CD4-positive, alpha-beta T cell treated with Interferon gamma for 1 hour (primary cell): ENCODE measurements around the gene BBS7.

Source experiments
- DNase-seq: peaks from one replicate; pipeline ENCODE4 v3.0.0-alpha.2; 2020

The BBS7 gene, protein sequence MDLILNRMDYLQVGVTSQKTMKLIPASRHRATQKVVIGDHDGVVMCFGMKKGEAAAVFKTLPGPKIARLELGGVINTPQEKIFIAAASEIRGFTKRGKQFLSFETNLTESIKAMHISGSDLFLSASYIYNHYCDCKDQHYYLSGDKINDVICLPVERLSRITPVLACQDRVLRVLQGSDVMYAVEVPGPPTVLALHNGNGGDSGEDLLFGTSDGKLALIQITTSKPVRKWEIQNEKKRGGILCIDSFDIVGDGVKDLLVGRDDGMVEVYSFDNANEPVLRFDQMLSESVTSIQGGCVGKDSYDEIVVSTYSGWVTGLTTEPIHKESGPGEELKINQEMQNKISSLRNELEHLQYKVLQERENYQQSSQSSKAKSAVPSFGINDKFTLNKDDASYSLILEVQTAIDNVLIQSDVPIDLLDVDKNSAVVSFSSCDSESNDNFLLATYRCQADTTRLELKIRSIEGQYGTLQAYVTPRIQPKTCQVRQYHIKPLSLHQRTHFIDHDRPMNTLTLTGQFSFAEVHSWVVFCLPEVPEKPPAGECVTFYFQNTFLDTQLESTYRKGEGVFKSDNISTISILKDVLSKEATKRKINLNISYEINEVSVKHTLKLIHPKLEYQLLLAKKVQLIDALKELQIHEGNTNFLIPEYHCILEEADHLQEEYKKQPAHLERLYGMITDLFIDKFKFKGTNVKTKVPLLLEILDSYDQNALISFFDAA

DNA sequence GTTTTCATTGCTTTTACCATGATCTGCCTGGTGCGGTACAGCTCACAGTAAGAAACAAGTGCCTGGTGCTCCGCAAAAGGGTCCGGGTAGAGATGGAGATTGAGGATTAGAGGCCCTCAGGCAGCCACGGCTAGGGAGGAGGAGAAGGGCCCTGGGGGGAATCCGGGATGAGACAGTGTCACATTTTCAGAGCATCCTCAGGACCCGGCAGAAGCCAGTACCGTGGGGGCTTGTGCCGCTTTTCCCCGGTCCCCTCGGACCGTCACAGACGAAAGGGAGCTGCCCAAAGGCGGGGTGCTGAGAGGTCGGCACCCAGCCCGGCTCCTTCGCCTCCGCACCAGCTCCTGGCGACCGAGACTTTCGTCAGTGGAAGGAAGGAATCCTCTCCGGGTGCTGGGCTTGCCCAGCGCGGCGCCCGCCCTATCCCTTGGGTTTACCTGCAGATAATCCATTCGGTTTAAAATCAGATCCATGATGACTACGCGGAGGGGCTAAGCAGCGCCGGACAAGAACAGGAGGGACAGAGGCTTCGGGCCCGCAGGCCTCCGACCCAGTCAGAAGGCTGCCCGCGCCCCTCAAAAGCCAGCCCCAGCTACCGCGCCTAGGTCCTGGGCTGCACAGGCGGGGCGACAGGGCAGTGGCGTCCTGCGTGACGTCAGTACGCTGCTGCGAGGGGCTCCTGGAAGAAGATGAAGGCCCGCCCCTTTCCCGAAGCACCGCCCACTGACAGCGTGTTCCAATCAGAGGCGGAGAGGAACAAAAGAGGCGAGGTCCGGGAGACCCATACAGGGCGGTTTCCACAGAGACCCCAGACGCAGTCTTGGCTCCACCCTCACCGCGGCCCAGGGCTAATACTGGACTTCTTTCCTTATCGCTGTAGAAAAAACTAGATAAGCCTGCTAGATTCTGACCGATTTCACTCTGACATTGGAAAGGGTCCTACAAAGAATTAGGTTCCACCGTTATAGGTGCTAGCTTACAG, at the start of gene BBS7:
Gene BBS7, minus strand, starts transcription at position 634 of the 982 bp plus-strand sequence. Its CDS starts 161 bp downstream, at position 473.
- DNase-seq: peak; percentile 96

DNA sequence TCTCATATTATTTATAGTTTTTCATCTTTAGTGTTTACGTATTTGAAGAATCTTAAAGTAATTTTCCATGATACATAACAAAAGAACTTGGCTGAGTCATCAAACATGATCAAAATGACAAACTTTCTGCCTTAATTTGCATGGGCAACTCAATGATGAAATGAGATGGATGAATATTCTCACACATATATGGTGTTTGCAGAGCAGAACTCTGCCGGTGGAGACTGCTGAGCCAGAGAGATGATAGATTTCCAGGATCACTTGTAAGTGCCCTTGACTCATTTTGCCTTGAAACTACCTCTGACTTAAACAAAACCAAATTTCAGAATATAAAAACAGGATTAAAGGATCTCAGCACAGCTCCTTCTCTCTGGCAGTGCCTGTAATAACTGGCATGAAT, 43.4 kb upstream of the BBS7 start:
- DNase-seq: no peak

DNA sequence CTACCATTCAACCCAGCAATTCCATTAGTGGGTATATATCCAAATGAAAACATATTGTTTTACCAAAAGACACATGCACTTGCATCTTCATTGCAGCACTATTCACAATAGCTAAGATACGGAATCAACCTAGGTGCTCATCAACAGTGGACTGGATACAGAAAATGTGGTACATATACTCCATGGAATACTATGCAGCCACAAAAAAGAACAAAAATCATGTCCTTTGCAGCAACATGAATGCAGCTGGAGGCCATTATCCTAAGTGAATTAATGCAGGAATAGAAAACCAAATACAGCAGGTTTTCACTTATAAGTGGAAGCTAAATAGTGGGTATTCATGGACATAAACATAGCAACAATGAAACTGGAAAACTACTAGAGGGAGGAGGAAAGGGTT, 38.1 kb upstream of the BBS7 start:
- no peak for DNase-seq

DNA sequence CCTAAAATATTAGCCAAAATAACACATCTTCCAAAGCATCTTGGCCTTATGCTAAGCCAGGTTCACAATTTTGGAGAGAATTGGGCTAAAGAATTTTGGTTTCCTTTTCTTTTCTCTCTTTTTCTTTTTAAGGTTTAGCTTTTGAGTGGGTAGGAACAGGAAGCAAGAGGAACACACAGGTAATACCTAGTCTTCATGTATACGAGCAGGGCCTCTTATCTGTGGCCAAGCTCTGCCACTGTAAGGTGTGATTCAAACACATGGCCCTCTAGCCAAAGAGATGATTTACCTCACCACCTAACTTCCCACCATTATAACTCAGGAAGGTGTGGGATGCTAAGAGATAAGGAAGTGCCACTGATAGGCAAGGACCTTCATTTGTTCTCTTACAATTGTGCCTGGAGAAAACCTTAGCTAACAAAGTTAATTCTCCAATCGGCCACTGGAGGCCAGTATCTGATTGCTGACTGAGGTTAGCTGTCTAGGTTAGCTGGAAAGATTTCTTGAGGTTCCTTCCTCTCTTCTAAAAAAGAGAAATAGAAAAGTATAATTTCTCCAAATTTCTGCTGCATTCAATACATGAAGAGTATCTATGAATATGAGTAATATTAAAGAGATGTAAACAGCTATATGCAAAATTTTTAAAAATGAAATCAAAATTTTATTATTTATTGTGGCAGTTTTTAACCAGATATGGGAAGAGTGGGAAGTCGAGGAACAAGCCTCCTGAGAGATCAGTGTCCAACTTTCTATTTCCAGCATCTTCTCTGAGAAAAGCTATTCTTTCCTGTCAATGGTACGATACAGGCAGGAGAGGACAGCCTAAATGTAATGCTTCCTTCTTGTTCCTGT, 30.1 kb upstream of the BBS7 start:
- peak; percentile 13 for DNase-seq

DNA sequence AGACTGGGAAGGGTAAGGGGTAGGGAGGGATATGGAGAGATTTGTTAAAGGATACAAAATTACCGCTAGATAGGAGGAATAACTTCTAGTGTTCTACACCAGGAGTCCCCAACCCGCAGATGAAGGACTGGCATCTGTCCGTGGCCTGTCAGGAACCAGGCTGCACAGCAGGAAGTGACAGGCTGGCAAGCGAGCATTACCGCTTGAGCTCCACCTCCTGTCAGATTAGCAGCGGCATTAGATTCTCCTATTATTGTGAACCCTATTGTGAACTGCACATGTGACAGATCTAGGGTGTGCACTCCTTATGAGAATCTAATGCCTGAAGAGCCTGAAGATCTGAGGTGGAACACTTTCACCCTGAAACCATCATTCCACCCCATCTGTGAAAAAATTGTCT, 27.9 kb upstream of the BBS7 start:
- no peak for DNase-seq

DNA sequence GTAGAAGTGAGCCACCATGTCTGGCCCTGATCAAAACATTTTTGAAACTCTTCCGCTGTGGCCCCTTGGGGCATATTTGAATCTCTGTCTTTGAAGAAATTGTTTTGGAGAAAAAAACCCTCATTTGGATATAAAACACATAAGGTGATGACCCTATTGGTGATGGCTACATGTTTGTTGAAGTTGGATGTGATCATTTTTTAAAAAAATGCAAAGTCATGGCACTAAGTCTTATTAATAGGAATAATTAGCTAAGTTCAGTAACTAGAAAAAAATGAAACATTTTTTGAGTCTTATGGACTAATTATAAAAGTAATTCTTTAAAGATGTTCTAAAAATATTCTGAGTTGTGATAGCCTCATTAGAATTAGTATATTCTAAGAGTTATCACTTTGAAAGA, 17.9 kb upstream of the BBS7 start:
- DNase-seq: no peak

DNA sequence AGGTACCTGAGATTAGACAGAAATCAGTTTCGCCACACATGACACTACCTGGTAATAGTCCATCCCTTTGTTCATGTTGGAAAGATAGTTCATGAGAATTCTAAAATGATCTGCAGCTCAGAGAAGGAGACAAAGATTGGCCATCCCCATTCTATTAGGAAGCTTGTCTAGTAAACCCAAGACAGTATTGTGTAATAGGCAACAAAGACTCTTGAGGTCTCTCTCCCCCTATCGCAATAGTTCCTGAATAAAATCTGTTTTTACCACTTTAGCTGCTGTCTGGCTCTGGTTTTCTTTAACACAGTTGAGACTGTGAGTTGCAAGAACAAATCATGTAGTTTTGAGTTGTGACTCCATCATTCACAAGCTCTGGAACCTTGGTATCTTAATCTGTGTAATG, 14.8 kb upstream of the BBS7 start:
- DNase-seq: no peak

DNA sequence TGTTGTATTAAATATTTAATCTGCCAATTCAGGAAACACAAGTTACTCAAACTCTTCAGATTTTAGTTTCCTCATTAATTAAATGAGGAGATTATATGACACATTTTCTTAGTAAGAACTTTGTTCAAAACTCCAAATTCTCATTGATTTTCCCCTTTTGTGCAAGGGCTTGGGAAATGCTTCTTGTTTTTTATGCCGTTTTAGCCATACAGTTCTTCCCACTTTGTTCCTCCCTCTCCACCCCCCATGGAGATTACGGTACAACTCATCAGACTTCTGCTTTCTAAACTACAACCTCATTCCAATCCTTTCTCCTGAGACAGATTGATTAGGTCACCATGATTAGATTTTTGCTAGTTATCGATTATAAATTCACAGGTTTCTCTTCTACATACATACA, 10.9 kb upstream of the BBS7 start:
- DNase-seq: no peak

DNA sequence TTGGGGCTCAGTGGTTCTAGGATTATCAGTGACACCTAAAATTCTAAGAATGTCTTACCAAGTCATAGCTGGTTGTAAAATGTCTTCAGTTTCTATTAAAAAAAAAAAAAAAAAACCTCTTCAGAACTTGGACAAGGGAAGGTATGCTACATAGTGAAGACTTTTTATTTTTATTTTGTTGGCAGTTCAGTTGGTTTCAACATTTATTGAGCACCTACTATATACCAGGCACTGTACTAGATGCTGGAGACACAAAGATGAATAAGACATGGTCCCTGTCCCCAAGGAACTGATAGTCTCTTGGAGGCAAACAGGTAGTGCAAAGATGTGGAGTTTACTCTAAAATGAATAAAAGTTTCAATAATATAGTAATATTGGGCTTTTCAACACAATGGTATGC, 8.9 kb upstream of the BBS7 start:
- DNase-seq: no peak

DNA sequence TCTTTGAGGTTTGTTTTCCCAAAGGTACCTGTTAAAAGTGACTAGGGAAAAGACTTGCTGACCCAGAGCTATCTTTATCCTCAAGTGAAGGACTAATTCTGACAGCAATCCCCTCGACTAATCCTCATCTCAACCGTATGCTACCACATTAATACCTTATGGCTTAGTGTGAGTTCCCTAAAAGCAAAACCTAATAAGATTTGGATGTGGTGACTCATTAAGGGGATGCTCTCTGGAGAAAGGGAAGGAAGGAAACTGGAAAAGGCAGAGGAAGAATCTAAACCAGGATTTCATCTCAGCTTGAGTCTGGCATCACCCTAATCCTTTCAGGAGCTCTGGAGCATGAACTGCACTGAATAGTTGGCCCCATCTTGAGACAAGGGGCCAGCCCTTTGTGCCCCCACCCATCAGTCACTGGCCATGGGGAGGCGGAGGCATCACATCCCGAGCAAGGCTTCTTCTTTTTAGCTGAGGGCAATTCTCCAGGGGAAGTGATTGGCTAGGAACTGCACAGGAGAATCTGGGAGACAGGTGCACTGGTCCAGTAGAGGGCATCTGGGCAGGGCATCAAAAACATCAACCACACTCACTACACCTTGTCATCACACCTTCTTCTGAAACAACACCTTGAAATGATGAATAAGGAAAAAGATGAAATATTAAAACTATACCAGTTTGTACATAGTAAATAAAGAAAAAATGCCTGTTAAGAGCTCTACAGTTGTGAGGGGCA, 6.9 kb upstream of the BBS7 start:
- no peak for DNase-seq

DNA sequence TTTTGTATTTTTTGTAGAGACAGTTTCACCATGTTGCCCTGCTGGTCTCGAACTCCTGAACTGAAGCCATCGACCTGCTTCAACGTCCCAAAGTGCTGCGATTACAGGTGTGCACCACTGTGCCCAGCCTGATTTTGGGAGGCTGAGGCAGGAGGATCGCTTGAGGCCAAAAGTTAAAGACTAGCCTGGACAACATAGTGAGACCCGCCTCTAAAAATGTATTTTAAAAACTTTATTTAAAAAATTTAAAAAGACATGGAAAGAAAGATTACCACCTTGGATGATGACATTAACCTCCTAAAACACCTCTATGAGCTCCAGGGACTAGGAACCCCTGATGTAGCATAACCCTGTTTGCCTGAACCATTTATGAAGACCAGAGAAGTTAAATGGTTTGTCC, 5.8 kb upstream of the BBS7 start:
- no peak for DNase-seq

DNA sequence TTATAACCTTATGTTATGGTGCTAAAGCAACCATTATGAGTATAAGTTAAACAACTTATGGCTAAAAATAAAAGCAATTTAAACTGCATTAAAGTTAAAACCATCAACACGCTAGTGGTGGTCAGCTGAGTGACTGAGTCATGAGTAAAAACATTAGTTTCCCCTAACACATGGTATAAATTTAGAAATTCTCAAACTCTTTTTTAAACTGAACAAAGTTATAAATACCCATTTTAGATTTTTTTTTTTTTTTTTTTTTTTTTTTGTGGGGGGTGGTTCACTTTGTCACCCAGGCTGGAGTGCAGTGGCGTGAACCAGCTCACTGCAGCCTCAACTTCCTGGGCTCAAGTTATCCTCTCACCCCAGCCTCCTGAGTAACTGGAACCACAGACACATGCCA, 5.4 kb upstream of the BBS7 start:
- DNase-seq: no peak

DNA sequence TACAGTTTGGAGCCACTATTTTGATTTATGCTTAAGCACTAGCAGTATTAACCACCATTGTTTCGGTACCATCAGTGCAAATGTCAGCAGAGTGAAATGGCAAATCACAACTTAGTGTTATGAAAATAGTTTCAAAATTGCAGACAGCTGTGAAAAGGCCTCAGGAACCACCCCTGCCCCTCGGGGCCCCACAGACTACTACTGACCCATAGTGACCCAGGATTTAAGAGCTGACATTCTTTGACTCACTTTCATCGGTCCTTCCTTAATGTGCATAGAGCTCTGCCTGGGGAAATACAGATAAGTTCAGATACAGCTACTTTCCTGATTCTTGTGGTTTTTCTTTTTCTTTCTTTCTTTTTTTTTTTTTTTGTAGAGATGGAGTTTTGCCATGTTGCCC, 3.3 kb upstream of the BBS7 start:
- DNase-seq: no peak

DNA sequence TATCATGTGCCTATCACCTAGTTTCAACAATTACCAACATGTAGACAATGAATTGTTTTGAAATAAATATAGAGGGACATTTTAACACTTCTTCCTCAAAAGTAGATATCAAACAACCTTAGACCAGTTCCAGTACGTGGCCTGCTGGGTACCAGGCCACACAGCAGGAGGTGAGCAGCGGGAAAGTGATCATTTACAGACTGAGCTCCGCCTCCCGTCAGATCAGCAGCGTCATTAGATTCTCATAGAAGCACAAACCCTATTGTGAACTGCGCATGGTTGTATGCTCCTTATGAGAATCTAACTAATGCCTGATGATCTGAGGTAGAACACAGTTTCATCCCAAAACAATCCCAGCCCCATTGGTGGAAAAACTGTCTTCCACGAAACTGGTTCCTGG, 6.5 kb downstream of the BBS7 start:
- DNase-seq: no peak

DNA sequence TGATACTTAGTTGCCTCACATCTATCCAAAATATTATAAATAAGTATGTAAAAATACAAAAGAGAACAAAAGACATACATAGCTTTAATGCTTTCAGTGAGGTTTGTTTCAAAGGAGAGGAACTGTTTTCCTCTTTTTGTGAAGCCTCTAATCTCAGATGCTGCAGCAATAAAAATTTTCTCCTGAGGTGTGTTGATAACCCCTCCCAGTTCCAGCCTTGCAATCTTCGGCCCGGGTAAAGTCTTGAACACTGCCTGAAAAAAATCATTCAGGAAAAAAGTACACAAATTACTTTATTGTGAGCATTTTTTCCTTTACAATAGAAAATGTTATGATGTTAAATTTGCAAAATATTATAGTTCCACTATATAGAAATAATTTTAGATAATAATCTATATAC, 8.8 kb downstream of the BBS7 start:
- DNase-seq: no peak

DNA sequence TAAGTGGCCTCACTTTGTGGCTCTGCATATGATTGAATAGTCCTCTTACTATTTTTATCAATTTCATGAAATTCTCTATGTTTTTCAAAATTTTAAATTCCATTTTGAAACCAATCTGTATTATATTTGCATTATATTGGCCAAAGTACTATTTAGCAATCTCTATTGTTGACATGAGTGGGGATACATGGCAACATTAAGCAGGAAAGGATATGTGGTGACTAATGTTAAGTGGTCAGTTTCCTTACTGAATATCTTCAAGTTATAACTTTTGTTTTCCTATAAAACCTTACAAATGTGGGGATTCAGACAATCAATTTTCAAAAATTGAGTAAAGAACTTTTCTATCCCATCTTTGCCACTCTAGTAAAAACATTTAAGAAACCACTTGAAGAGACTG, 10.2 kb downstream of the BBS7 start:
- DNase-seq: no peak

DNA sequence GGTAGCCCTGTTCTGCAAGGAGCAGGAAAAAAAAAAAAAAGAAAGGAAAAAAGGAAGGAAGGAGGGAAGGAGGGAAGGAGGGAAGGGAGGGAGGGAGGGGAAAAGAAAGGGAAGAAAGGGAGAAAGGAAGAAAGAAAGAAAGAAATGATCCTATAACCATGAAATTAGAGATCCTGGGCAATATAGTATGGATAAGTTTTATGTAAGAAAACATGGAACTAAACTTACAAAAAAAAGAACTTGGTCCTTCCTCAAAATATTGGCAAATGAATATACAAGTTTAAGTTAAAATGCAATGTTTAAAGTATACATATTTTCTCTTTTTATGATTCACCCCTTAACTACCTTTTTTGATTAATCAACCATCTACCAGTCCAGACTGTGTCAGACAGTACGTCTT, 18.9 kb downstream of the BBS7 start:
- DNase-seq: no peak

DNA sequence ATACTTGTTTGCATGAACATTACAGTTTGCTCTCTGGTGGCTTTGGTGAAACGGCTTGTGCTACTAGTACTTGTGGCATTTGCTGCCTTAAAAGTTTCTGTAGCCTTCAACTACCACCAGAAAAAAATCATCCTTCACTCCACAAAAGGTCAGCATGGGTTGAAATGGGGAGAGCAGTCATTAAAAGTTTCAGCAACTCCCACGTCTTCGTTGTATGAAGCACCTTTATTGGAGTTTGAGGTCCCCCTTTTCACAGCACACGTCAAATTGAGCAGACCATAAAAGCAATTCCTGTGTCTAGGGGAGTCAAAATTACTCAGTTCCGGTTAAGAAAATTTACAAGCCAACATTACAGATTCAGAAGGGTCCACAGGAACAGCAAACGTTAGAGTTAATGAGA, 23.6 kb downstream of the BBS7 start:
- DNase-seq: no peak

DNA sequence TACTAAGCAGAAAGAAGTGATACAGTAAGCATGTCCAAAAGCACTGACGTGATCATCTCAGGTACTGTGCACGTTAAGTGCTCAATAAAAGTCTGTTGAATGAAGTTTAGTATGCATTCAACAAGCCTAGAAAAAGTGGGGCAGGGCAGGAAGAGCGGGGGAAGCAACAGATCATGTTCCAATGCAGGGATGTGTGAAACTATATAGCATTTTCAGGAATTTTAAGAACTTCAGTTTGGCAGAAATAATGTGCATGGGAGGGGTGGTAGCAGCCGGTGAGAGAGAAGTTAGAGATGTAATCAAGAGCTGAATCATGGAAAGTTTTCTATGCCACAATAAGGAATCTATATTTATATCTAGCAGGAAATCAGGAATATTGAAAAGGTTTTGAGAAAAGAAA, 27.4 kb downstream of the BBS7 start:
- DNase-seq: no peak

DNA sequence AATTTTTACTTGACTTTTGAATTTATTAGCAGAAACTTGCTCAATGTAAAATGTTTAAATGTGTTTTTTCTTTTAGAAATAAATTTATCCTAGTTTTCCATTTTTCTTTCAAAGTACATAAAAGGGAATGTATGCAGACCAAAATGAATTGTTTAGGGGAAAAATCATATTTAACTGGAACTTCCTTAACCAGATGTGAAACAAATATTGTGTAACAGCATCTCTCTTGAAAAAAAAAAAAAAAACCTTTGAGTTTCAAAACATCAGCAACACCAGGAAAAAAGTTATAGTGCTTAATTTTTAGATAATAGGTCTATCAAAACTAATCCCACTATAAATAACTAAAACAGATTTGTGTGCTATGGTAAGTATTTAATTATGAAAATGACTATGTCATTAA, 32.1 kb downstream of the BBS7 start:
- DNase-seq: no peak

DNA sequence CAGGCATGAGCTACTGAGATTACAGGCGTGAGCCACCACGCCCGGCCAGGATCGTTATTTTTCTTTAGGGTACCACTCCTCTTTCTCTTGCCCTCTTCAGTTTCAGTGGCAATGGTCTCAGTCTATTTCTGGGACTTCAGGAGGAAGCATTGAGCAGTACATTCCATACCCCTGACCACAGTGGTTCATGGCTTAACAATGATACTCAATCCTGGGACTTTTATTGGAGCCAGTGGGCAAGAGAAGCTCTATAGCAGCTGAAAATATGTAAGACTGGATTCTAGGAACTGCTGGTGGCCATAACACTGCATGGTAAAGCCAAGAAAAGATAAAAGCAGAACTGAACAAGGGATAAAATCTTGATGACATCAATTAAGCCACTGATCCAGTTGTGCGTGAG, 40.8 kb downstream of the BBS7 start:
- DNase-seq: no peak

DNA sequence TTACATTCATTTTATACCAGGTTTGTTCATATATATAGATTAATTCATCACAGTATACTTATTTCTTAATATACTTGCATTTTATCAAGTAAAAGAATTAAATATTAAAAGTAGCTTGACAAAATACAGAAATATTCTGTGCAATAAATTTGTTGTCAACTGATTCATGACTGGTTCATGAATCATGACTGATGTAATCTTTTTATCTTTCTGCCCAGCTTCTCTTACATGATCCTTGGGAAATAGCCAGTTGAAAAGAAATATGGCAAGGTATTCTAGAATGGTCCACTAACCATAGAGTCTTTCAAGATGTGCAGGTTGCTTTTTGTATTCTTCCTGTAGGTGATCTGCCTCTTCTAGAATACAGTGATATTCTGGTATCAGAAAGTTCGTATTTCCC, 42.4 kb downstream of the BBS7 start:
- no peak for DNase-seq
